ENCODE results near the gene TCAIM.
A peak's percentile ranks its signal among the peaks of the same experiment; 100 is the strongest.

TCAIM gene

GRCh38 chr3:44424758-44425157 lies 86.2 kb downstream of the TCAIM start:
- no peak for ATAC-seq (ENCODE audit: low read depth)
- peak; percentile 19 for DNase-seq (ENCODE audit: low spot score)
- Histone ChIP-seq H3K4me3 (ENCODE audit: severe bottlenecking) (no peak overlapping the region), H3K27ac (ENCODE audit: poor library complexity, severe bottlenecking) (no peak overlapping the region), H3K27me3 (ENCODE audit: insufficient read depth, poor library complexity, severe bottlenecking) (no peaks in the 10 kb centered on the region), H3K9me3 (ENCODE audit: severe bottlenecking) (no peaks in the 10 kb centered on the region), H3K4me1 (ENCODE audit: insufficient read depth, poor library complexity, severe bottlenecking) (no peaks in the 10 kb centered on the region), H3K36me3 (ENCODE audit: low read depth) (no peaks in the 10 kb centered on the region)
- no peak for TF ChIP-seq CTCF (IDR thresholded peaks at IDR 0.05; ENCODE audit: poor library complexity, severe bottlenecking)

GRCh38 chr3:44427683-44428082 lies 89.1 kb downstream of the TCAIM start:
- Histone ChIP-seq H3K27ac (ENCODE audit: poor library complexity, severe bottlenecking) (no peak overlapping the region), H3K4me1 (ENCODE audit: insufficient read depth, poor library complexity, severe bottlenecking) (no peaks in the 10 kb centered on the region), H3K4me3 (ENCODE audit: severe bottlenecking) (no peak overlapping the region), H3K27me3 (ENCODE audit: insufficient read depth, poor library complexity, severe bottlenecking) (no peaks in the 10 kb centered on the region), H3K36me3 (ENCODE audit: low read depth) (no peaks in the 10 kb centered on the region), H3K9me3 (ENCODE audit: severe bottlenecking) (no peaks in the 10 kb centered on the region)
- ATAC-seq (ENCODE audit: low read depth) (no peak), DNase-seq (ENCODE audit: low spot score) (no peak)
- TF ChIP-seq CTCF (IDR thresholded peaks at IDR 0.05; ENCODE audit: poor library complexity, severe bottlenecking): no peak

GRCh38 chr3:44428910-44429309 lies 90.3 kb downstream of the TCAIM start:
- no peak for TF ChIP-seq CTCF (IDR thresholded peaks at IDR 0.05; ENCODE audit: poor library complexity, severe bottlenecking)
- ATAC-seq (ENCODE audit: low read depth): no peak
- no peak for DNase-seq (ENCODE audit: low spot score)
- H3K4me3 ChIP-seq (ENCODE audit: severe bottlenecking): no peak overlapping the region
- no peaks in the 10 kb centered on the region for H3K36me3 ChIP-seq (ENCODE audit: low read depth)
- no peaks in the 10 kb centered on the region for H3K27me3 ChIP-seq (ENCODE audit: insufficient read depth, poor library complexity, severe bottlenecking)
- H3K4me1 ChIP-seq (ENCODE audit: insufficient read depth, poor library complexity, severe bottlenecking): no peaks in the 10 kb centered on the region
- no peak overlapping the region for H3K27ac ChIP-seq (ENCODE audit: poor library complexity, severe bottlenecking)
- no peaks in the 10 kb centered on the region for H3K9me3 ChIP-seq (ENCODE audit: severe bottlenecking)

- no peak for DNase-seq (ENCODE audit: low spot score)
- no peaks in the 10 kb centered on the region for H3K27me3 ChIP-seq (ENCODE audit: insufficient read depth, poor library complexity, severe bottlenecking)
- H3K27ac ChIP-seq (ENCODE audit: poor library complexity, severe bottlenecking): no peak overlapping the region
- H3K9me3 ChIP-seq (ENCODE audit: severe bottlenecking): no peaks in the 10 kb centered on the region
- no peaks in the 10 kb centered on the region for H3K4me1 ChIP-seq (ENCODE audit: insufficient read depth, poor library complexity, severe bottlenecking)
- no peak overlapping the region for H3K4me3 ChIP-seq (ENCODE audit: severe bottlenecking)
- H3K36me3 ChIP-seq (ENCODE audit: low read depth): no peaks in the 10 kb centered on the region
- no peak for ATAC-seq (ENCODE audit: low read depth)
- TF ChIP-seq CTCF (IDR thresholded peaks at IDR 0.05; ENCODE audit: poor library complexity, severe bottlenecking): no peak
Measured at GRCh38 chr3:44429459-44429858, 90.9 kb downstream of the TCAIM start.

- Histone ChIP-seq H3K27me3 (ENCODE audit: insufficient read depth, poor library complexity, severe bottlenecking) (no peaks in the 10 kb centered on the region), H3K4me3 (ENCODE audit: severe bottlenecking) (no peak overlapping the region), H3K36me3 (ENCODE audit: low read depth) (no peaks in the 10 kb centered on the region), H3K27ac (ENCODE audit: poor library complexity, severe bottlenecking) (no peak overlapping the region), H3K4me1 (ENCODE audit: insufficient read depth, poor library complexity, severe bottlenecking) (no peaks in the 10 kb centered on the region), H3K9me3 (ENCODE audit: severe bottlenecking) (no peaks in the 10 kb centered on the region)
- no peak for DNase-seq (ENCODE audit: low spot score)
- TF ChIP-seq CTCF (IDR thresholded peaks at IDR 0.05; ENCODE audit: poor library complexity, severe bottlenecking): no peak
- no peak for ATAC-seq (ENCODE audit: low read depth)
Measured at GRCh38 chr3:44430466-44430865, 91.9 kb downstream of the TCAIM start.

Measured in RWPE2 (cell line).